HG03460 (cell line): ENCODE measurements around the gene PRSS53.
"Not testable (repeated sequence)": the region's sequence is repeated elsewhere in the genome, so short reads cannot be mapped to it uniquely, and the experiment has no call there.

Experiments used
- ATAC-seq: cut with Tn5 transposase; IDR thresholded peaks from one replicate; pipeline ENCODE4 v1.9.1; 2021; ENCODE audit not compliant: unreplicated experiment

Gene PRSS53

GRCh38 chr16:31118223-31119155, 29.7 kb upstream of the PRSS53 start:
- ATAC-seq: no peak

GRCh38 chr16:31117384-31118222, 28.9 kb upstream of the PRSS53 start, which contains the start of gene KAT8:
Gene KAT8, plus strand, starts transcription at chr16:31117664. Its CDS starts 18 bp downstream, at chr16:31117682.
- peak; percentile 86 for ATAC-seq

- ATAC-seq: no peak
These were observed 25.7 kb upstream of the PRSS53 start for GRCh38 chr16:31114468-31114867.

GRCh38 chr16:31113121-31114120, 24.7 kb upstream of the PRSS53 start:
- ATAC-seq: no peak

- no peak for ATAC-seq
These were observed 24.0 kb upstream of the PRSS53 start for GRCh38 chr16:31112711-31113110.

- no peak for ATAC-seq
These were observed 23.2 kb upstream of the PRSS53 start for GRCh38 chr16:31111881-31112466.

GRCh38 chr16:31110106-31111034, 21.6 kb upstream of the PRSS53 start:
- no peak for ATAC-seq

- ATAC-seq: no peak
These were observed 20.9 kb upstream of the PRSS53 start for GRCh38 chr16:31109622-31110021.

- no peak for ATAC-seq
These were observed 20.2 kb upstream of the PRSS53 start for GRCh38 chr16:31108794-31109558.

GRCh38 chr16:31108035-31108793, 19.5 kb upstream of the PRSS53 start, which contains the start of gene BCKDK:
Gene BCKDK, plus strand, starts transcription at chr16:31108386. Its CDS starts 838 bp downstream, at chr16:31109224.
- peak; percentile 81 for ATAC-seq

- ATAC-seq: peak; percentile 50
These were observed 18.7 kb upstream of the PRSS53 start for GRCh38 chr16:31107465-31107867.

- no peak for ATAC-seq
These were observed 18.0 kb upstream of the PRSS53 start for GRCh38 chr16:31106509-31107464.

- ATAC-seq: no peak
These were observed 17.0 kb upstream of the PRSS53 start for GRCh38 chr16:31105677-31106213.

GRCh38 chr16:31100876-31101641, 12.3 kb upstream of the PRSS53 start:
- not testable (repeated sequence) for ATAC-seq
